Right cardiac atrium (tissue), 5 donors: ENCODE measurements around the gene ZNF18. TPM values are rescaled to one million over a fixed set of nuclear protein-coding genes. Genes with fewer than 3 reads are reported as not detected.
A peak's percentile ranks its signal among the peaks of the same experiment; 100 is the strongest.
"Not testable (repeated sequence)": the region's sequence is repeated elsewhere in the genome, so short reads cannot be mapped to it uniquely, and the experiment has no call there.

ENCODE experiments used
- ATAC-seq, 2 donors: fragments of 200-7000 bp; cut with Tn5 transposase; one replicate each; pipeline versions ENCODE4 v1.8.0 to v1.9.1; 2020; ENCODE audit warnings: moderate library complexity in 2 of 2, mild to moderate bottlenecking in 1 of 2
- DNase-seq, 3 donors: peaks; one replicate each; pipeline ENCODE4 v3.0.0-alpha.2; 2020
- H3K27ac ChIP-seq: one replicate; pipeline ENCODE4 v1.5.1; 2013; ENCODE audit warnings: mild to moderate bottlenecking, low read length, control low read depth, moderate library complexity
- H3K27me3 ChIP-seq: one replicate; pipeline ENCODE4 v1.6.1; 2013; ENCODE audit not compliant: control insufficient read depth, insufficient read depth
- H3K4me1 ChIP-seq: one replicate; pipeline ENCODE4 v1.6.1; 2013; ENCODE audit warnings: low read length; ENCODE audit not compliant: control insufficient read depth, insufficient read depth
- H3K4me3 ChIP-seq: one replicate; pipeline ENCODE4 v1.5.1; 2013; ENCODE audit warnings: low read length, control low read depth
- H3K9me3 ChIP-seq: one replicate; pipeline ENCODE4 v1.6.1; 2013; ENCODE audit warnings: low read length; ENCODE audit not compliant: control insufficient read depth
- WGBS: extraction: QIAGEN DNeasy Blood & Tissue Kit; methylation state at CpG from one replicate; pipeline ENCODE4 v1.1.7; 2013; 5-methylcytosine and 5-hydroxymethylcytosine counted together
- intact Hi-C, 4 donors: fragments of 100-400 bp; cut with DNase I; formaldehyde crosslinking; loops; one replicate each; pipeline versions ENCODE4 v1.11.0 to v1.14.0; 2022 to 2023
- polyA plus RNA-seq: library from polyadenylated mRNA; stranded (reverse); fragments of 200-250 nt; gene quantifications from one replicate; pipeline ENCODE4 v1.2.3, GENCODE V29; 2013
- total RNA-seq, 4 donors: library from RNA; stranded (reverse); fragmentation: NEBNext Ultra II Directional; extraction: Animal tissue kit (Norgen Biotek cat#: 25700); gene quantifications; one replicate each; pipeline ENCODE4 v1.2.1, GENCODE V29; 2021
- donor health status: healthy with polysubstance abuse.
- donor health status: DM: no; HTN: yes; CAD: no.
- donor health status: DM: no; HTN: no; CAD: no.
- donor health status: DM: no; HTN: yes; CAD: no; lungs with severe emphysema.
- donor health status: DM: yes; HTN: yes; CAD: no.

Gene ZNF18
- total and polyA plus RNA-seq, 5 donors, result 3.5 to 5.3 (median 4.0) TPM

DNA sequence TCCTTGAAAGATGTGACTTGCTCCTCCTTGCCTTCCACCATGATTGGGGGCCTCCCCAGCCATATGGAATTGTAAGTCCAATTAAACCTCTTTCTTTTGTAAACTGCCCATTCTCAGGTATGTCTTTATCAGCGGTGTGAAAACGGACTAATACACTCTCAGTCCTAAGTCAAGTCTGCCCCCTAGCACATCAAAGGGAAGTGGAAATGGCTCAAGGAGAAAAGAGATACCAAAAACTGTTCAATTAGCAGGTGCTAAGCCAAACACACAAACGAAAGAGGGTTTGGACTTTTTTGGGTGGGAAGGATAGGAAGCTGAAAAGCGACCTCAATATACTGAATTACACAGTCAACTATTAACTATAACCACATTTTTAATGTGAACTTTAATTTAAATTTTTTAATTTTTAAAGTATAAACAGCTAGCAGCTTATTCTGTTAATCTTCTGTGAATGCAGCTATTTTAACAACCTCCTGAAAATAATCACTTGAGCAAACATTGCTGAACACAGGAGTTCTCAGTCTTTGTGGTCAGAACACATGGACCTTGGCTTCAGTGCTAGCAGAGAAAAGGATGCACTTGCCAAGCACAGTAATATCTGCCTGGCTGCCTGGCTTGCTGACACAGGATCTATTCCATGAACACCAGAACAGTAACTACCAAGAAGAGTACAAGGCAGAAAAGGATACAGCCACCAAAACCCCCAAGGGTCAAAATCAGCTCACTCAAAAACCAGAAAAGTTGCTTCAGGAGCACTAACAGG, 10.9 kb downstream of the ZNF18 start:
- H3K4me3 ChIP-seq, result no peak overlapping the region
- no peaks in the 10 kb centered on the region for H3K9me3 ChIP-seq
- peak; percentile 21 to 63 (median 43) for DNase-seq
- WGBS, result 88% methylated on average over 4 of the region's 4 CpGs
- H3K27me3 ChIP-seq, result no peaks in the 10 kb centered on the region
- H3K27ac ChIP-seq, result no peak overlapping the region
- intact Hi-C loops, result loop anchor here in 2 of 4 donors (5.0 to 10.0 kb wide), 2 partner anchors 1109 to 1112 kb away; no protein-coding TSS in a partner anchor
- peaks cover 1% of the 10 kb centered on the region for H3K4me1 ChIP-seq
- ATAC-seq, result peak; percentile 55 to 88

DNA sequence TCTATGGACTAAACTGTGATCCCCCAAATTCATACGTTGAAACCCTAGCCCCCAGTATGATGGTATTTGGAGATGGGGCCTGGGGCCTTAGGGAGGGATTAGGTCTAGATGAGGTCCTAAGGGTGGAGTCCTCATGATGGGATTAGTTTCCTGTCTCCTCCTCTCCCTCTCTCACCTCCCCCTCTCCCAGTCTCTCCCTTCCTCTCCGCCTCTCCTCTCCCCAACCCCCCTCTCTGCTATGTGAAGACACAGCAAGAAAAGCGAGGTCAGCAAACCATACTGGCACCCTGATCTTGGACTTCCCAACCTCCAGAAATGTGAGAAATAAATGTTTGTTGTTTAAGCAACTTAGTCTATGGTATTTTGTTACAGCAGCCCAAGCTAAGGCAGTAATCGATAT, 15.4 kb downstream of the ZNF18 start:
- H3K9me3 ChIP-seq, result no peaks in the 10 kb centered on the region
- 90% methylated on average over 4 of the region's 4 CpGs for WGBS
- intact Hi-C loops, result loop anchor here in 1 of 4 donors (10.0 kb wide), 1 partner anchor 1107 kb away; no protein-coding TSS in a partner anchor
- ATAC-seq, result no peak
- no peak overlapping the region for H3K4me3 ChIP-seq
- H3K4me1 ChIP-seq, result peaks cover 1% of the 10 kb centered on the region
- no peak overlapping the region for H3K27ac ChIP-seq
- DNase-seq, result no peak
- no peaks in the 10 kb centered on the region for H3K27me3 ChIP-seq

DNA sequence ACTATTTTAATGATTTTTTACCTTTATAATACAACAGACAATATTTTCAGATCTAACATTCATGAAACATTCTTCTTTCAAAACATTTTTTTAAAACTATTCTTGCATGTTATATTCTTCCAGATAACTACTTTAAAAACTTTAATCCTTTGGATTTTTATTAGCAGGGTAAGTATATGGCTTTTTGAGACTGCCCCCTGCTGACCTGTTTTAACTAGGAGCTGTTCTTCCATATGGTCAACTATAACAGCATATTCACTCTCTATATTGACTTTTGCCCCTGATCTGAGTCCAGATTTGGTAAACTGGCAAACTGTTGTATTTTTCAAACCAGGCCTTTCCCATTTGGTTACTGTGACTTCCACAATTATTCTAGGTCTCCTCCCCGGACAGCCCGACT, 16.5 kb downstream of the ZNF18 start:
- Histone ChIP-seq H3K4me3 (no peak overlapping the region), H3K27me3 (no peaks in the 10 kb centered on the region), H3K27ac (no peak overlapping the region), H3K4me1 (peaks cover 1% of the 10 kb centered on the region), H3K9me3 (no peaks in the 10 kb centered on the region)
- DNase-seq (no peak), ATAC-seq (no peak)
- WGBS, result 78% methylated on average over 2 of the region's 2 CpGs
- intact Hi-C loops, result loop anchor here in 1 of 4 donors (10.0 kb wide), 1 partner anchor 1106 kb away; no protein-coding TSS in a partner anchor

DNA sequence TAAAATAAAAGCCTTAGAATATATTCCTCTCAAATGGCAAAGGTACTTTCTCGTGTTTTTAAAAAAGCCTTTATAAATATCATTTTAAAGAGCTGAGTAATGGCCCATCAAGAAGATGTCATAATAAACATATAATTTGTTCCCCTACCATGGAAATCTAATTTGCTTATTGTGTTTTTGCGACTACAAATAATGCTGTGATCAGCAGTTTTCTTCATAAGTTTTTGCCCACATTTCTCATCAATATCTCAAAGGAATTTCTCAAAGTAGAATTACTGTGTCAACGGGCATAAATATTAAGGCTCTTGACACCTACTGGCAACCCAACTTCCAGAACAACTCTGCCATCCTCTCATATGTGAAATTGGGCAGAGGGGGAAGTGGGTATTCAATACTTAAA, 17.5 kb downstream of the ZNF18 start:
- intact Hi-C loops, result loop anchor here in 1 of 4 donors (10.0 kb wide), 1 partner anchor 1105 kb away; no protein-coding TSS in a partner anchor
- no peak for DNase-seq
- no peaks in the 10 kb centered on the region for H3K27me3 ChIP-seq
- no peak overlapping the region for H3K4me3 ChIP-seq
- H3K4me1 ChIP-seq, result peaks cover 1% of the 10 kb centered on the region
- WGBS, result 91% methylated on average over 3 of the region's 3 CpGs
- ATAC-seq, result no peak
- no peak overlapping the region for H3K27ac ChIP-seq
- H3K9me3 ChIP-seq, result no peaks in the 10 kb centered on the region

DNA sequence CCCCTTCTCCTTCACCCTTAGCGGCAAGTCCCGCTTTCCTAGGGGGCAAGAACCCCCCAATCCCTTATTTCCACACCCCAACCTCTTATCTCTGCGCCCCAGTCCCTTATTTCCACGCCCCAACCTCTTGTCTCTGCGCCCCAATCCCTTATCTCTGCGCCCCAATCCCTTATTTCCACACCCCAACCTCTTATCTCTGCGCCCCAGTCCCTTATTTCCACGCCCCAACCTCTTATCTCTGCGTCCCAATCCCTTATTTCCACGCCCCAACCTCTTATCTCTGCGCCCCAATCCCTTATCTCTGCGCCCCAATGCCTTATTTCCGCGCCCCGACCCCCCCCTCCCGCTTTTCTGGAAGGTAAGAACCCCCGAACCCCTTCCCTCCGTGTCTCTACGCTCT, 24.5 kb downstream of the ZNF18 start:
- DNase-seq, H3K9me3 ChIP-seq, H3K27me3 ChIP-seq, H3K4me1 ChIP-seq, H3K4me3 ChIP-seq, H3K27ac ChIP-seq, ATAC-seq, intact Hi-C loops: not testable (repeated sequence)
- 96% methylated on average over 19 of the region's 19 CpGs for WGBS

DNA sequence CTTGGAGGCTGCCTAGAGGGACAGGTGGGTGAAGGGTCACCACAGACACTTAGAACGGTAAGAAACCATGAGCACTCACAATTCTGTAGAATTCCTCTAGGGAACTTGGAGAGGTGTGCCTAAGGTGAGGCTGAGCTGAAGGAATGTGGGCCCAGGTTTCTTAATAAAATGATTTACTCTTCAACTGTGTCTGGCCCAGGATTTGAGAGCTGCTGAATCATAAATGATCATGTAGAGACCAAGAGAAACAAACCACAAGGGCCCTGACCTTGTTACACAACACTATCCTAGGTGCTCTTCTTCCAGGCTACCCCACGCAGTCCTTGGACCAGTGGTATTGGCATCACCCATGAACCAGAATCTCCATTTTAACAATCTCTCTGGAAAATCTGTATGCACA, 27.7 kb downstream of the ZNF18 start:
- no peak for ATAC-seq
- 97% methylated on average over 2 of the region's 2 CpGs for WGBS
- H3K4me3 ChIP-seq, result no peak overlapping the region

DNA sequence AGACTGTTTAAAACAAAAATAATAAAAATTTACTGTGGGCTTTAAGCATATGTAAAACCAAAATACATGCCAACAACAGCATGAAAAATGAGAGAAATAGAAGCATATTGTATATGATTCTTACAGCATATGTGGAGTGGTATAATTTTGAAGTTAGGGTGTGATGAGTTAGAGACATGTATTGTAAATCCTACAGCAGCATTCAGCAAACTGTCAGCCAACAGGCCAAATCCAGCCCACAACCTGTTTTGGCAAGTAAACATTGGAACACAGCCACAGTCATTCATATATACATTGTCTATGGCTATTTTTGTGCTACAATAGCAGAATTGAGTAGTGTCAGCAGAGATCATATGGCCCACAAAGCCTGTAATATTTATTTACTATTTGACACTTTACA, 42.3 kb downstream of the ZNF18 start:
- intact Hi-C loops, result no loop called here
- no peak for DNase-seq
- no peak for ATAC-seq
- Histone ChIP-seq H3K27ac (no peak overlapping the region), H3K4me3 (no peak overlapping the region), H3K27me3 (no peaks in the 10 kb centered on the region), H3K9me3 (no peaks in the 10 kb centered on the region), H3K4me1 (no peaks in the 10 kb centered on the region)

More for the DNA sequence above, 27.7 kb downstream of the ZNF18 start:
- intact Hi-C loops, result no loop called here
- H3K9me3 ChIP-seq, result no peaks in the 10 kb centered on the region
- no peaks in the 10 kb centered on the region for H3K4me1 ChIP-seq
- DNase-seq, result no peak
- H3K27me3 ChIP-seq, result no peaks in the 10 kb centered on the region
- H3K27ac ChIP-seq, result no peak overlapping the region

DNA sequence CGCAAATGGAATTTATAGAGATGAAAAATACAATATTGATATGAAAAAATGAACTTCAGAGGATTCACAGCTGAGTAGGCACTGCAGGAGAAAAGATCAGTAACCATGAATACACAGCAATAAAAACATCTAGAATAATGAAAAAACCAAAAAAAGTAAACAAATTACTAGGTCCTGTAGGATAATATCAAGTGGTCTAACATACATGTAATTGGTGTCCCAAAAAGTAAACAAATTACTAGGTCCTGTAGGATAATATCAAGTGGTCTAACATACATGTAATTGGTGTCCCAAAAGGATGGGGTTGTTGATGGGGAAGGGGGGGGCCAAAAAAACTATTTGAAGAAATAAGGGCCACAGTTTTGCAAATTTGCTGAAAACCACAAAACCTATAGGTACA, 43.4 kb downstream of the ZNF18 start:
- no peaks in the 10 kb centered on the region for H3K27me3 ChIP-seq
- H3K4me1 ChIP-seq, result no peaks in the 10 kb centered on the region
- intact Hi-C loops, result no loop called here
- H3K27ac ChIP-seq, result no peak overlapping the region
- DNase-seq (no peak), ATAC-seq (no peak)
- H3K4me3 ChIP-seq, result no peak overlapping the region
- 96% methylated on average over 1 of the region's 1 CpG for WGBS
- no peaks in the 10 kb centered on the region for H3K9me3 ChIP-seq

DNA sequence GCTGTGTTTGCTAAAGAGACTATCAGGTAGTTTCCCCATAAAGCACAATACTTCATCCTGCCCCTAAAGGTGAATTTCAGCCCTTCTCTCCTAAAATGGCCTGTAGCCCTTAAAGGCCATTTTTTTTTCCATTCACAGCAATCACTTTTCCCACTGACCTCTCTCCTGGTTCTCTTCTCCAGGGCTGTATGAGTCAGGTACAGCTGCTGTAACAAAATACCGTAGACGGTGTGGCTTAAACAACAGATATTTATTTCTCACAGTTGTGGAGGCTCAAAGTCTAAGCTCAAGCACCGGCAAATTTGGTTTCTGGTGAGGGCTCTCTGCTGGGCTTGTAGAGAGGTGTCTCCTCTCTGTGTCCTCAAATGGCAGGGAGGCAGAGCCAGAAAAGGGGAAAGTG, 44.7 kb downstream of the ZNF18 start:
- WGBS, result 98% methylated on average over 3 of the region's 3 CpGs
- no peak for DNase-seq
- Histone ChIP-seq H3K27ac (no peak overlapping the region), H3K9me3 (no peaks in the 10 kb centered on the region), H3K4me3 (no peak overlapping the region), H3K4me1 (no peaks in the 10 kb centered on the region), H3K27me3 (no peaks in the 10 kb centered on the region)
- intact Hi-C loops, result no loop called here
- ATAC-seq, result no peak

DNA sequence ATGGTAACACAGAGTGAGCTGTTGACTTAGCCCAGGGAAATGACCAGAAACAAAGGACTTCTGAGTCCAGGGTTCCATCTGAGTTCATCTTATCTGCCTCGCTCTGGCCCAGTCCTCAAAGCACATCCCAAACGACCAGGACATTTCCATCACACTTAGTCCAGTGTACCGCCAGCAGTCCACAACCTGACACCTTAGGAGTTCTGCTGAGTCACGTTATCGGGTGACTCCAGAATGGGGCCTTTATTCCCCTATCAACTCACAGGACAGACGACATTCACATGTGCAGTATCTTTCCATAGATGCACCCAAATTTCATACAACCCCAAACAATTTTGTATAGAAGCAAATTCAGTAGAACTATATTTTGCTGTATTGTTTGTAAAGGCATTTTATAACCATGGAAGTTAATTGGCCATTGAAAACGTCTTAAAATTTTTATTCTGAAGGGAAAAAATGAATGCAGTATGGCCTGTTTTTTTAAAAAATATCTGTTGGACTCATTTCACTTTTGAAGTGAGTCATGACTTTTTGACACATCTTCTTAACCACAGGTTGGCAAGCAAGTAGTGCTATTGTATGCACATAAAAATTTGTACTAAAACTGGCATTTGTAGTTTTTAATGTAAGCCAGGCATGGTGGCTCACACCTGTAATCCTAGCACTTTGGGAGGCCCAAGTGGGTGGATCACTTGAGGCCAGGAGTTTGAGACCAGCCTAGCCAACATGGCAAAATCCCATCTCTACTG, 46.3 kb downstream of the ZNF18 start:
- ATAC-seq, result peak; percentile 31 to 45
- no peak for DNase-seq
- Histone ChIP-seq H3K4me1 (no peaks in the 10 kb centered on the region), H3K27me3 (no peaks in the 10 kb centered on the region), H3K4me3 (no peak overlapping the region), H3K27ac (no peak overlapping the region), H3K9me3 (no peaks in the 10 kb centered on the region)
- WGBS, result 47% methylated on average over 7 of the region's 7 CpGs
- intact Hi-C loops, result no loop called here

DNA sequence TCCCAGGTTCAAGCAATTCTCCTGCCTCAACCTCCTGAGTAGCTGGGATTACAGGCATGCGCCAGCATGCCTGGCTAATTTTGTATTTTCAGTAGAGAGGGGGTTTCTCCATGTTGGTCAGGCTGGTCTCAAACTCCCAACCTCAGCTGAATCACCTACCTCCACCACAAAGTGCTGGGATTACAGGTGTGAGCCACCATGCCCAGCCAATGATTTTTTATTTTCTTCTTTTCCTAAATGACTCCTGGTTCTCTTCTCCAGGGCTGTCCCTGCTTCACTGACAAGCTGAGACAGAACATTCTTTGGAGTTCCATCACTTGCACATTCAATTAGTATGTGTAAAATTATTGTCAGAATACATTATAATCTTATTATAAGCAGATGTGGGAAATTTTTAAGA, 47.7 kb downstream of the ZNF18 start:
- DNase-seq, H3K27me3 ChIP-seq, H3K27ac ChIP-seq, intact Hi-C loops, ATAC-seq, H3K4me3 ChIP-seq, H3K4me1 ChIP-seq, H3K9me3 ChIP-seq: not testable (repeated sequence)
- 97% methylated on average over 1 of the region's 1 CpG for WGBS
